GM13977 (cell line): Measurements from ENCODE around the gene PIP4K2C.
"Not testable (repeated sequence)": the region's sequence is repeated elsewhere in the genome, so short reads cannot be mapped to it uniquely, and the experiment has no call there.

Experiments
- DNase-seq: peaks from one replicate; pipeline ENCODE4 v3.0.0; 2012; ENCODE audit warnings: low spot score
- in situ Hi-C: fragments of 300-500 bp; cut with MboI; formaldehyde crosslinking; loops from one replicate; pipeline ENCODE4 v1.12.0; 2022; ENCODE audit warnings: low sequenced_read_pairs, low pct_unique_long_range_greater_than_20kb, mixed read lengths, inconsistent platforms; ENCODE audit not compliant: unreplicated experiment
- TF ChIP-seq, protein P1 (sequence below): IDR thresholded peaks from 2 replicates; pipeline ENCODE4 v1.5.1; 2012; ENCODE audit warnings: mild to moderate bottlenecking, control low read depth; ENCODE audit not compliant: insufficient read depth; ENCODE audit errors: extremely low read depth, missing control alignments

The PIP4K2C gene

DNA sequence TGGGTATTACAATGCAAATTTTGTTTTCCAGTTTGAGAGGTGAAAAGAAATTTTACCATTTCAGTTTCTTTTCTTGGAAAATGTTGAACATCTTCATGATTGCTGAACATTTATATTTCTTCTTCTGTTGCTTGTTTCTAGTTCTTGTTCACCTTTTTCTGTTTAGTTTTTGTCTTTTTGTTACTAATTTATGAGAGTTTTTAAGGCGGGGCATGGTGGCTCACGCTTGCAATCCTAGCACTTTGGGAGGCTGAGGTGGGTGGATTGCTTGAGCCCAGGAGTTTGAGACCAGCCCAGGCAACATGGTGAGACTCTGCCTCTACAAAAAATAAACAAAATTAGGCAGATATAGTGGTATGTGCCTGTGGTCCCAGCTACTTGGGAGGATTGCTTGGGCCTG lies 30.5 kb upstream of the PIP4K2C start:
- TF ChIP-seq, protein P1, sequence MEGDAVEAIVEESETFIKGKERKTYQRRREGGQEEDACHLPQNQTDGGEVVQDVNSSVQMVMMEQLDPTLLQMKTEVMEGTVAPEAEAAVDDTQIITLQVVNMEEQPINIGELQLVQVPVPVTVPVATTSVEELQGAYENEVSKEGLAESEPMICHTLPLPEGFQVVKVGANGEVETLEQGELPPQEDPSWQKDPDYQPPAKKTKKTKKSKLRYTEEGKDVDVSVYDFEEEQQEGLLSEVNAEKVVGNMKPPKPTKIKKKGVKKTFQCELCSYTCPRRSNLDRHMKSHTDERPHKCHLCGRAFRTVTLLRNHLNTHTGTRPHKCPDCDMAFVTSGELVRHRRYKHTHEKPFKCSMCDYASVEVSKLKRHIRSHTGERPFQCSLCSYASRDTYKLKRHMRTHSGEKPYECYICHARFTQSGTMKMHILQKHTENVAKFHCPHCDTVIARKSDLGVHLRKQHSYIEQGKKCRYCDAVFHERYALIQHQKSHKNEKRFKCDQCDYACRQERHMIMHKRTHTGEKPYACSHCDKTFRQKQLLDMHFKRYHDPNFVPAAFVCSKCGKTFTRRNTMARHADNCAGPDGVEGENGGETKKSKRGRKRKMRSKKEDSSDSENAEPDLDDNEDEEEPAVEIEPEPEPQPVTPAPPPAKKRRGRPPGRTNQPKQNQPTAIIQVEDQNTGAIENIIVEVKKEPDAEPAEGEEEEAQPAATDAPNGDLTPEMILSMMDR, result no peak
- DNase-seq, result no peak
- in situ Hi-C loops, result no loop called here

- in situ Hi-C loops, DNase-seq: not testable (repeated sequence)
These were observed 29.9 kb upstream of the PIP4K2C start for GRCh38 chr12:57561117-57561516.

- TF ChIP-seq, protein P1, result no peak
- DNase-seq, result no peak
- in situ Hi-C loops, result no loop called here
These were observed 27.6 kb upstream of the PIP4K2C start for GRCh38 chr12:57563358-57563757.

GRCh38 chr12:57564178-57564740 lies 26.7 kb upstream of the PIP4K2C start:
- in situ Hi-C loops, result no loop called here
- no peak for DNase-seq

GRCh38 chr12:57568838-57569237 lies 22.2 kb upstream of the PIP4K2C start:
- TF ChIP-seq, protein P1, result no peak
- in situ Hi-C loops, result no loop called here

More at GRCh38 chr12:57564178-57564740, 26.7 kb upstream of the PIP4K2C start:
- TF ChIP-seq, protein P1, result no peak

GRCh38 chr12:57569858-57570257 lies 21.1 kb upstream of the PIP4K2C start:
- DNase-seq, result no peak
- TF ChIP-seq, protein P1, result no peak
- in situ Hi-C loops, result no loop called here

More at GRCh38 chr12:57568838-57569237, 22.2 kb upstream of the PIP4K2C start:
- DNase-seq, result no peak

- DNase-seq, in situ Hi-C loops: not testable (repeated sequence)
These were observed 20.6 kb upstream of the PIP4K2C start for GRCh38 chr12:57570438-57570837.
